ENCODE results near the gene ZACN.
"Not testable (repeated sequence)": the region's sequence is repeated elsewhere in the genome, so short reads cannot be mapped to it uniquely, and the experiment has no call there.

ZACN gene

DNA sequence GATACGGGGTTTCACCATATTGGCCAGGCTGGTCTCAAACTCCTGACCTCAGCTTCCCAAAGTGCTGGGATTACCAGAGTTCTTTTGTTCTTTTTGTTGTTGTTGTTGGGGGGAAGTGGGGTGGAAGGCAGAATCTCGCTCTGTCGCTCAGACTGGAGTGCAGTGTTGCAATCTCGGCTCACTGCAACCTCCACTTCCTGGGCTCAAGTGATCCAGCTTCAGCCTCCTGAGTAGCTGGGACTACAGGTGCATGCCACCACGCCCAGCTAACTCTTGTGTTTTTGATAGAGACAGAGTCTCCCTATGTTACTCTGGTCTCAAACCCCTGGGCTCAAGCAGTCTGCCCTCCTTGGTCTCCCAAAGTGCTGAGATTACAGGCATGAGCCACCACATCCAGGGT is 612 bp upstream of the ZACN start:
- Histone ChIP-seq H3K27me3 (ENCODE audit: control insufficient read depth, insufficient read depth, low read length) (peaks cover 78% of the 10 kb centered on the region), H3K4me1 (ENCODE audit: control insufficient read depth, low read depth, low read length) (peaks cover 32% of the 10 kb centered on the region)
- H3K27ac ChIP-seq (ENCODE audit: low read length) = not testable (repeated sequence)

DNA sequence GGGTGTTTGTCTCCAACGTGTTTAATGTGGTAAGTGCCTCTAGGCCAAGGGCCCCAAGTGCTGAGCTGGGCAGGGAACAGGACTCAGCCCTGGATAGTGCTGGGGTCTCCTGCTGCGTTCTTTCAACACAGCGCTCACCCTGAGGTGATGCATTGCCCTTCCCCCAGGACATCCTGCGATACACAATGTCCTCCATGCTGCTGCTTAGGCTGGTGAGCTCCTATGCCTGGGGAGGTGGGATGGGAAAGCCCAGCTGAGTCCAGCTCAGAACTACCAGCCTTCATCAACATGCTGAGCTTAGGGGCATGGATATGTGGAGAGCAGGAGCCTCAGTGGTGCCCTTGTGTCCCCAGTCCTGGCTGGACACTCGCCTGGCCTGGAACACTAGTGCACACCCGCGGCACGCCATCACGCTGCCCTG is 563 bp downstream of the ZACN start:
- Histone ChIP-seq H3K36me3 (ENCODE audit: control insufficient read depth, low read depth, low read length) (peaks cover 15% of the 10 kb centered on the region), H3K27ac (ENCODE audit: low read length) (no peak overlapping the region), H3K27me3 (ENCODE audit: control insufficient read depth, insufficient read depth, low read length) (peaks cover 66% of the 10 kb centered on the region), H3K4me1 (ENCODE audit: control insufficient read depth, low read depth, low read length) (peaks cover 32% of the 10 kb centered on the region), H3K9ac (ENCODE audit: low read length) (peak overlapping the region; percentile 44), H3K9me3 (ENCODE audit: control insufficient read depth, low read depth, low read length) (no peaks in the 10 kb centered on the region), H3K4me3 (ENCODE audit: low read length) (peak overlapping the region; percentile 45)

More for the DNA sequence above, 612 bp upstream of the ZACN start:
- H3K9me3 ChIP-seq (ENCODE audit: control insufficient read depth, low read depth, low read length); H3K36me3 ChIP-seq (ENCODE audit: control insufficient read depth, low read depth, low read length); H3K4me3 ChIP-seq (ENCODE audit: low read length); H3K9ac ChIP-seq (ENCODE audit: low read length): not testable (repeated sequence)

DNA sequence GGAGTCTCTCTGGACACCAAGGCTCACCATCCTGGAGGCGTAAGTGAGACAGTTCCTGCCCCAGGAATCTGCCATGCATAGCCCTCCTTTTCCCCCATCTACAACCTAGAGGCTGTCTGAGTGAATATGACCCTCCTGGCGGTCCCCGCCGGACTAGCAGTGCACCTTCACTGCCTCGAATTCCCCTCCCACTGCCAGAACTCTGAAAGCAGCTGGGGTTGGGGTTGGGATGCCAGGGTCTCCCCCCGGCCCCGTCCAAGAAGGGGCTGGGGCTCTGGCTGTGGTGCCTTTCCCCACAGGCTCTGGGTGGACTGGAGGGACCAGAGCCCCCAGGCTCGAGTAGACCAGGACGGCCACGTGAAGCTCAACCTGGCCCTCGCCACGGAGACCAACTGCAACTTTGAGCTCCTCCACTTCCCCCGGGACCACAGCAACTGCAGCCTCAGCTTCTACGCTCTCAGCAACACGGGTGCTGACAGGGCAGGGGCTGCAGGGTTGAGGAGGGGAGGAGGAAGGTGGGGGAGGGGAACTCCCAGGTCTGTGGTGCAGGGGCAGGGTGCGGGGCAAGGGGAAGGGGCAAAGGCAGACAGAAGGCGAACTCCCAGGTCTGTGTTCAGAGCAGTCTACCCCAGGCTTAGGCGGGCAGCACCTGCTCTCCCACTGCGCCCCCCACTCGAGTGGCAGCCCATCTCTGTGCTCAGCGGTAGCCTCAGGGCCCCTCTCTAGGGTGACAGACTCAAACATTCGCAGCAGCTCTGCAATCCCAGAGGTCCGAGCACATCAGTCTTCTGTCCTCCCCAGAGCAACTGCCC is 1.2 kb downstream of the ZACN start:
- H3K27ac ChIP-seq (ENCODE audit: low read length) = no peak overlapping the region
- peaks cover 60% of the 10 kb centered on the region for H3K27me3 ChIP-seq (ENCODE audit: control insufficient read depth, insufficient read depth, low read length)
- no peaks in the 10 kb centered on the region for H3K9me3 ChIP-seq (ENCODE audit: control insufficient read depth, low read depth, low read length)
- peak overlapping the region; percentile 44 for H3K9ac ChIP-seq (ENCODE audit: low read length)
- peaks cover 21% of the 10 kb centered on the region for H3K36me3 ChIP-seq (ENCODE audit: control insufficient read depth, low read depth, low read length)
- H3K4me1 ChIP-seq (ENCODE audit: control insufficient read depth, low read depth, low read length) = peaks cover 32% of the 10 kb centered on the region
- peak overlapping the region; percentile 45 for H3K4me3 ChIP-seq (ENCODE audit: low read length)

DNA sequence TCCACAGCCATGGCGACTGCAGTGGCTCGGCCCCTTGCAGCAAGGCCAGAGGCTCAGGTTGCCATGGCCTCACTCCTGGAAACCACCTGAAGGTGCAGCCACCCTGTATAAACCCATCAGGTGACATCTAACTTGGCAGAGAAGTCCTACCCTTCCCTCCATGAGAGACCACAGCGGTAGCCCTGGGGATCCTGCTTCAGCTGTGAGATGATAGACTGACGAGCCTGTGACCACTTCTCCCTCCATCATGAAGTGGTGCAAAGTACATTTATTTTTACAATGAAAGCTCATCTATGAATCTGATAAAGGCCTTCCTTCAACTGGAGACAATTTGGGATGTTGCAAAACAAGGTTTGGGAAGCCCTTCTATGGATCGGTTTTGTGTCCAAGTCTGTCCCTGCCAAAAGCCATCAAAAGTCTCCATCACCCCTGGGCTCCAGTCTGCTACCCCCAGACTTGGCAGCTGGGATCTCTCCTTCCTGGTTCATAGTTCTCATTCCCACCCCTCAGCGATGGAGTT is 1.8 kb downstream of the ZACN start:
- peaks cover 28% of the 10 kb centered on the region for H3K36me3 ChIP-seq (ENCODE audit: control insufficient read depth, low read depth, low read length)

DNA sequence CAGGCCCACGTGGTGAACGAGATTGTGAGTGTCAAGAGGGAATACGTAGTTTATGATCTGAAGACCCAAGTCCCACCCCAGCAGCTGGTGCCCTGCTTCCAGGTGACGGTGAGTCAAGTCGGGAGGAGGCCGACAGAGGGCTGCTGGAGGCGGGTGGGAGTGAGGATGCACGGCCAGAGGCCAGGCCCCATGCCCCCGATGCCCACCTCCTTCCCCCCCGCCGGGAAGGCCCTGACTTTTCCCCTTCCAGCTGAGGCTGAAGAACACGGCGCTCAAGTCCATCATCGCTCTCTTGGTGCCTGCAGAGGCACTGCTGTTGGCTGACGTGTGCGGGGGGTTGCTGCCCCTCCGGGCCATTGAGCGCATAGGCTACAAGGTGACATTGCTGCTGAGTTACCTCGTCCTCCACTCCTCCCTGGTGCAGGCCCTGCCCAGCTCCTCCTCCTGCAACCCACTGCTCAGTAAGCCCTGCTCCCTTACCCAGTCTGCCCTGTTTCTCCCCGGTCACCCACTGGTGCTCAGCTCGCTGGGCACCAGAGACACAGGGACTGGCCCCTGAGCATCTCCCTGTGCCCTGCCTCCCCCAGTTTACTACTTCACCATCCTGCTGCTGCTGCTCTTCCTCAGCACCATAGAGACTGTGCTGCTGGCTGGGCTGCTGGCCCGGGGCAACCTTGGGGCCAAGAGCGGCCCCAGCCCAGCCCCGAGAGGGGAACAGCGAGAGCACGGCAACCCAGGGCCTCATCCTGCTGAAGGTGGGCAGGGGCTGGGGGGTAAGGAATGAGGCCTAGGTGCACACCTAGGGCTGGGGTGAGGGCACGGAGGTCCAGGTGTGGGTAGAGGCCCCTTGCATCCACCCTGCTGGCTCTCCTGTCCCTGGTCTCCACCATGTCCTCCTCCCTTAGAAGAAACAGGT is 2.6 kb downstream of the ZACN start:
- Histone ChIP-seq H3K4me1 (ENCODE audit: control insufficient read depth, low read depth, low read length) (peaks cover 26% of the 10 kb centered on the region), H3K4me3 (ENCODE audit: low read length) (no peak overlapping the region), H3K9me3 (ENCODE audit: control insufficient read depth, low read depth, low read length) (no peaks in the 10 kb centered on the region), H3K9ac (ENCODE audit: low read length) (no peak overlapping the region), H3K27ac (ENCODE audit: low read length) (no peak overlapping the region), H3K36me3 (ENCODE audit: control insufficient read depth, low read depth, low read length) (peaks cover 33% of the 10 kb centered on the region), H3K27me3 (ENCODE audit: control insufficient read depth, insufficient read depth, low read length) (peaks cover 46% of the 10 kb centered on the region)

More for the DNA sequence above, 1.8 kb downstream of the ZACN start:
- H3K4me1 ChIP-seq (ENCODE audit: control insufficient read depth, low read depth, low read length) = peaks cover 28% of the 10 kb centered on the region
- no peak overlapping the region for H3K9ac ChIP-seq (ENCODE audit: low read length)
- H3K27me3 ChIP-seq (ENCODE audit: control insufficient read depth, insufficient read depth, low read length) = peaks cover 53% of the 10 kb centered on the region
- H3K27ac ChIP-seq (ENCODE audit: low read length) = no peak overlapping the region
- peak overlapping the region; percentile 45 for H3K4me3 ChIP-seq (ENCODE audit: low read length)
- H3K9me3 ChIP-seq (ENCODE audit: control insufficient read depth, low read depth, low read length) = no peaks in the 10 kb centered on the region

DNA sequence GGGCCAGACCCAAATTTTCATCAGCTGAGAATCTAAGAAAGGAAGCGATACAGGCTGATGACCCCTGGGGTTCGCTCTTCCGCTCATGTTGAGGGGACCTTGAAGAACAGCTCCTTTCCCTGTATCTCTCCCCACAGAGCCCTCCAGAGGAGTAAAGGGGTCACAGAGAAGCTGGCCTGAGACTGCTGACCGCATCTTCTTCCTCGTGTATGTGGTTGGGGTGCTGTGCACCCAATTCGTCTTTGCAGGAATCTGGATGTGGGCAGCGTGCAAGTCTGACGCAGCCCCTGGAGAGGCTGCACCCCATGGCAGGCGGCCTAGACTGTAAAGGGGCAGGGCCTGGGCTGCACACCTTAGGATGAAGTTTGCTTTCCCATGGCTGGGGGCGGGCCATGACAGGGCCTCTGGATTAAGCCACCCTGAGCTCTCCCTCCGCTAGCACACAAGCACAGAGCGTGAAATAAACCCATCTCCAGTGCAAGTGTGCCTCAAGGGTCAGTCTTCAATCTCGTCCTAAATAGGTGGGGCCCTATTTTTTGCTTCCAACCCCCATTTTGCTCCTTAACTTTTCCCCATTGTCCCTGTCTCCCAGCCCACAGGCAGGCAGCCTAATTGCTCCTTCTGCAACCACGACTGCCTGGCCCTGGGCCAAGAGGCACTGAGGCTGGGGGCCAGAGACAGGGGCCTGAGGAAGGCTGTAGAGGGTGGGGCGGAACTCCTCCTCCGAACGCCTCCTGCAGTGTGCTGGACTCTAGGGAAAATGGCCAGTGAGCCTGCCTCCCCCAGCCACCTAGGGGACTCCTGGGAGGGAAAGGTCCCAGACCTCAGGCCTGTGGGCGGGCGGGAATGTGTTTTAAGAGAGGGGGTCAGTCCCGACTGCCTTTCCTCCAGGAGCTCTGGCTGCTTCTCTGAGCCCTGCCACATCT is 3.6 kb downstream of the ZACN start:
- Histone ChIP-seq H3K4me3 (ENCODE audit: low read length) (no peak overlapping the region), H3K36me3 (ENCODE audit: control insufficient read depth, low read depth, low read length) (peaks cover 43% of the 10 kb centered on the region), H3K9me3 (ENCODE audit: control insufficient read depth, low read depth, low read length) (no peaks in the 10 kb centered on the region), H3K4me1 (ENCODE audit: control insufficient read depth, low read depth, low read length) (peaks cover 21% of the 10 kb centered on the region), H3K27me3 (ENCODE audit: control insufficient read depth, insufficient read depth, low read length) (peaks cover 36% of the 10 kb centered on the region), H3K9ac (ENCODE audit: low read length) (no peak overlapping the region), H3K27ac (ENCODE audit: low read length) (no peak overlapping the region)

DNA sequence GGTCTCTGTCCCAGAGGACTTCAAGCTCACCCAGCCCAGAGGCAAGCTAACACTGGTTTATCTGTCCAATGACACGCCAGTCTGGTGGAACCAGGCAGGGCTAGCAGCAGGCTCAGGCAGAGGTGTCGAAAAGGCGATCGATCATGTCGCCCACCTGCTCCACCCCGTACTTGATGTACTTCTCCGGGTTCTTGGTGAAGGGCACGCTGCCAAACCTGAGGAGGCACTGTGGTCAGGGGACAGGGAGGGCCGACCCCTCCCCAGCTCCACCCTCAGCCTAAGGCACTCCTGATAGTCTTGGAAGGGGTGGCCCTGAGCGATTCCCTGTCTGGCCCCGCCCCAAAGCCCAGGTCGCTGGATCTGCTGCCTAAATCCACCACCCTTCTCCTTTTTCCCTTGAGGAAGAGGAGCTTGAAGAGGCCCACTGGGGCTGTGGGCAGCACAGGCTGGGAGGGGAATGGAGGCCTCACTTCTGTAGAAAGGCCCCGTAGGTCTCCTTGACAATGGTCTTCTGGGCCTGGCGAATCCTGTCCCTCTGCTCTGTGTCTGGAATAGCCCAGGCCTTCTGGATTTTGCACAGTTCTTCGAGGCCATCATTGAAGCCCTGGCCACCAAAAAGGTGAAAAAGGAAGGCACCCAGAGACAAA is 4.7 kb downstream of the ZACN start:
- H3K9me3 ChIP-seq (ENCODE audit: control insufficient read depth, low read depth, low read length) = no peaks in the 10 kb centered on the region
- peaks cover 52% of the 10 kb centered on the region for H3K36me3 ChIP-seq (ENCODE audit: control insufficient read depth, low read depth, low read length)

DNA sequence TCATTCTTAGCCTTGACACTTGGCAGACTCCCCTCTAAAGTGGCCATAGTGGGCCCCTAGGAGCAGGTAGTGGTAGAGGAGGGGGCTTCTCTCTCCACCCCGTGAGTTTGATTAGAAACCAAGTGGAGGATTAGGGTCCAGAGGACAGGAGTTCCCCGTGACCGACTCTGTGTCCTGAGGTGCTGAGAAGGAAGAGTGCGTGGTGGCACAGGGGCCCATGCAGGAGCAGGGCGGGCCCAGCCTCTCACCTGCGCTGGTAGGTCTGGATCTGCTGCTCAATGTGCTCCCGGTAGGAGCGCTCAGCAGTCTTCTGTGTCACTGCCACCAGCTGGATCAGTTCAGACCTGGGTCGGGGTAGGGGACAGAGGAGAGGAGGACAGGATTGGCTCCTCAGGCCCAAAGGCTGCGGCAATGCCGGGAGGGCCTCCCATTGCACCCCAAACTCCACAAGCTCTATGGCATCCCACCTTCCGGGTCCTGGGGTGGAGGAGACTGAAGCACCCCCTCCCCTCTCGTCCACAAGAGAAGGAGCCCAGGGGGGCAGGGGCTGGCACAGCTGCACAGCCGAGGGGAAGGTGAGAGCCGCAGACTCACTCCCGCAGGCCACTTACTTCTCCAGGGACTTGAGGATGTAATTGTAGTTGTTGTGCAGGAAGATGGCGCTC is 6.2 kb downstream of the ZACN start:
- no peak overlapping the region for H3K4me3 ChIP-seq (ENCODE audit: low read length)
- H3K27ac ChIP-seq (ENCODE audit: low read length) = no peak overlapping the region
- peaks cover 10% of the 10 kb centered on the region for H3K27me3 ChIP-seq (ENCODE audit: control insufficient read depth, insufficient read depth, low read length)
- H3K9me3 ChIP-seq (ENCODE audit: control insufficient read depth, low read depth, low read length) = no peaks in the 10 kb centered on the region
- peaks cover 65% of the 10 kb centered on the region for H3K36me3 ChIP-seq (ENCODE audit: control insufficient read depth, low read depth, low read length)
- H3K4me1 ChIP-seq (ENCODE audit: control insufficient read depth, low read depth, low read length) = peaks cover 9% of the 10 kb centered on the region
- no peak overlapping the region for H3K9ac ChIP-seq (ENCODE audit: low read length)

More for the DNA sequence above, 4.7 kb downstream of the ZACN start:
- Histone ChIP-seq H3K27me3 (ENCODE audit: control insufficient read depth, insufficient read depth, low read length) (peaks cover 25% of the 10 kb centered on the region), H3K27ac (ENCODE audit: low read length) (no peak overlapping the region), H3K9ac (ENCODE audit: low read length) (no peak overlapping the region), H3K4me1 (ENCODE audit: control insufficient read depth, low read depth, low read length) (peaks cover 21% of the 10 kb centered on the region), H3K4me3 (ENCODE audit: low read length) (no peak overlapping the region)

DNA sequence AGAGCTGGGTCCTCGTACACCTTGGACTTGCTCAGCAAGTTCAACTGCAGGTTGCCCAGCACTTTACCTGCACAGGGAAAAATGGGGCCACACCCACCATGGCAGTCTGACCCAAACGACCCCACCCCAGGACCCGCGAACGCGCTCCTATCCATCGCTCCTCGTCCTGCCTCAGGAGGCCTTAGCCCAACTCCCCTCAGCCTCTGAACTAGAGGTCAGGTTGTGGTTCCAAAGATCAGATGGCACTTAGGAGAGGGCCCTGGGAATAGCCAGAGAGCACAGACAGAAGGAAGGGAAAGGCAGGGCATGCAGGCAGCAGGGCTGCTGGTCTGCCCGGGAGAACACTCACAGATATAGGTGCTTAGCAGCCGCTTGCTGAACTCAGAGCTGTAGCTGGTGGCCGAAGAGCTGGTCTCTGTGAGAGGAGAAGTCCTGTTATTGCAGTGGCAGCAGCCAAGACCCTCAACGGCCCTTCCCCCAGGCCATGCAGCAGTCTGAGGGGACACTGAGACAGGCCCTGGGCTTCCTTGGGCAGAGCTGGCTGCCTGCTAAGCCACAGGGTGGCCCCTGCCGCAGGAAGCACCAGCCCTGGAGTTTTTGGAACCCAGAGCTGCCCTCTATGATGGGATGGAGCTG is 6.9 kb downstream of the ZACN start:
- Histone ChIP-seq H3K36me3 (ENCODE audit: control insufficient read depth, low read depth, low read length) (peaks cover 70% of the 10 kb centered on the region), H3K9ac (ENCODE audit: low read length) (no peak overlapping the region), H3K9me3 (ENCODE audit: control insufficient read depth, low read depth, low read length) (no peaks in the 10 kb centered on the region), H3K4me1 (ENCODE audit: control insufficient read depth, low read depth, low read length) (peaks cover 2% of the 10 kb centered on the region), H3K27ac (ENCODE audit: low read length) (no peak overlapping the region), H3K27me3 (ENCODE audit: control insufficient read depth, insufficient read depth, low read length) (peaks cover 3% of the 10 kb centered on the region), H3K4me3 (ENCODE audit: low read length) (no peak overlapping the region)

DNA sequence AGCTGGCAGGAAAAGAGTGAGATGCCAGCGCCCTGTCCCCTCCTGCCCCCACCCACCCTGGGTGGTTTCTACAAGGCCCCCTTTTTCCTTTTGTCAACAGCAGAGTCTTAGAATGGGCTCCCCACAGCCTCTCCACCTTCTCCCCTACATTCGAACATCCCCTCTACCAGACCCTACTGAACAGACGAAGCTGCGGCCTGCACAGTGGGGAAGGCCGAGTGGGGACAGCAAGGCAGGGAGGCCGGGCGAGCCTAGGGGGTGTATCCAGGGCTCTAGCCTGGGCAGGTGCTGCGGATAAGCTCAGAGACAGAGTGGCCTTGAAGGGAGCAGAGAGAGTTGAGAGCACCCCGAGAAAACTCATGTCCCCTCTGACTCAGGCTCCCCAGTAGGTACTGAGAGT is 7.4 kb downstream of the ZACN start:
- H3K36me3 ChIP-seq (ENCODE audit: control insufficient read depth, low read depth, low read length) = peaks cover 71% of the 10 kb centered on the region
- no peaks in the 10 kb centered on the region for H3K9me3 ChIP-seq (ENCODE audit: control insufficient read depth, low read depth, low read length)
- H3K27ac ChIP-seq (ENCODE audit: low read length) = no peak overlapping the region
- no peak overlapping the region for H3K4me3 ChIP-seq (ENCODE audit: low read length)
- no peak overlapping the region for H3K9ac ChIP-seq (ENCODE audit: low read length)
- H3K4me1 ChIP-seq (ENCODE audit: control insufficient read depth, low read depth, low read length) = no peaks in the 10 kb centered on the region
- no peaks in the 10 kb centered on the region for H3K27me3 ChIP-seq (ENCODE audit: control insufficient read depth, insufficient read depth, low read length)
